ENCODE results near the gene SAMD4A.

The SAMD4A gene

DNA sequence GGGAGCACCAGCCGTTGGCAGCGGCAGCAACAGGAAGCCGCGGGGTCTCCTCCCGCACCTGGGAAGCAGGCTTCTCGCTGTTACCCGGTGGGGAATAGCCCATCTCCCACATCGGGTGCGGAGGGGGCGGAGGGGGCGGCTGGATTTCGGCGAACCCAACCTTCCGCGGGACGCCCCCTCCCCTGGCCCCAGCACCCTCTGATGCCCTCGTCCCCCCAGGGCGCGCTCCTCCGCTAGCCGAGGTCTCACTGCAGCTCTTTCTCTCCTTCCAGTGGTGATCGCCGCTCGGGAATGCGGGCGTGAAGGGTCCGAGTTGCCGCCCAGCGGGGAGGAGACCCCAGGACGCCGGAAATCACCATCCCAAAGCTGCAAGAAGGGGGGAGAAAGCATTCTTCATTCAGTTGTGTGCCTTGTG, 303 bp downstream of the SAMD4A start:
- DNase-seq (ENCODE audit: low spot score): no peak

DNA sequence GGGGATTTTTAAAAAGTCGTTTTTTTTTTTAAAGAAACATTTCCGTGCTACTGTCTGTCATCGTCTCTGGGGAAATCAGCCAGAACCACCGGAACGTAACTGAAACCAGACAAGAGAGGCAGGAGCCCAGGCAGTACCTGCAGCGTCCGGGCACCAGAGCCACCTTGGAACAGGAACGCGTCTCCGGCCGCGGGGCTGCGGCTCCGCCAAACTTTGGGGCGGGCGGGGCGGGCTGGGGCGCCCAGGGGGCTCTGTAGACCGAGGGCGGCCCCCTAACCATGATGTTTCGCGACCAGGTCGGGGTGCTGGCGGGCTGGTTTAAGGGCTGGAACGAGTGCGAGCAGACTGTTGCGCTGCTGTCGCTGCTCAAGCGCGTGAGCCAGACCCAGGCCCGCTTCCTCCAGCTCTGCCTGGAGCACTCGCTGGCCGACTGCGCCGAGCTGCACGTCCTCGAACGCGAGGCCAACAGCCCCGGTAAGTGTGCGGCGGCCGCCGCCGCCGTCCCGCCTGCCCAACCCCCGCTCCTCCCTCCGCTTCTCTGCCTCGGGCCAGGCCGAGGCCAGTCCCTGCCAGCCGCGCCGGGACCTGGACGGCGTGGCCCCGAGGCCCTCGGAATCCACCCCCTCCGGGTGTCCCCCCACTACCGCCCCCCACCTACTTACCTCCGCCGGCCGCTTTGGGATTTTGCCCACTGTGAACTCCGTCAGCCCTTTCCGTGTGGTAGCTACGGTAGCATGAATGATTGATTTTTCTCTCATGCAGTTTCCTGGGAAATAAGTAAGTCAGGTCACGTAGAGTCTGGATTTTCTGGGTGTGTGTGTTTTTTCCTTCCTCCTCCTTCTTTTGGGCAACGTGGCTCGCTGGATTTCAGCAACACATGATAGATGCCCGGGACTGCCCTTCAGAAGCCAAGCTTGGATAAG, 972 bp downstream of the SAMD4A start:
- peak; percentile 30 for DNase-seq (ENCODE audit: low spot score)

DNA sequence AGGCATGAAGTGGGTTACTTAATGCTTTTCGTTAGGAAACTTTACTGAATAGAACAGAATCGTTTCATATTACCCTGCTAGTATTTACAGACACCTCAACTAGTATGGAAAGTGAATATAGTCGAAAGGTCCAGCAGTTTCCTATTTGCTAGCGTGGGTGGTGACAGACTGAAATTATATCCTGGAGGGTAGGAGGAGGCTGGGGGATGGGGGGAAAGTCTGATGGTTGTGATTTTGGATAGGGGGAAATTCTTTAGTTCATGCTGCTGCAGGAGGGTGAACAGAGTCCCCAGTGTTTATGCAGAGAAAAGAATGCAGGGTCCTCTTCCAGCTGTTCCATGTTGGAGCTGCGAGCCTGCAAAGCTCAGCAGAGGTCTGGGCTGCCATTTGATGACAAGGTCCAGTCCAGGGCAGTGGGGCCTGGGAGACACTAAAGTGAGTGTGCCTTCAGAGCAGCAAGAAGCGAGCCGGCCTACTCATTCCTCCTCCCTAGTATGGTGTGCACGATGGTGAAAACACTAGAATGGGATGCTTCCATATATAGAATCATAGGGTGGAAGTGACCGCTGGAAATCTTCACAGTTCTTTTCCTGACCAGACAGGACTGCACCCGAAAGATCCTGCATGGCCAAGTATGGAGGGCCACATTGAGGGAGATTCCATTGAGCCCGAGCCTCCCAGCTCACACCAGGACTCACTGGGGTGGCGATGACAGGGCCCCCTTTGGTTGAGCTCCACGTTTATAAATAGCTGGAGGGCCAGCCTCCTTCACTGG, 2.1 kb downstream of the SAMD4A start:
- DNase-seq (ENCODE audit: low spot score): no peak

DNA sequence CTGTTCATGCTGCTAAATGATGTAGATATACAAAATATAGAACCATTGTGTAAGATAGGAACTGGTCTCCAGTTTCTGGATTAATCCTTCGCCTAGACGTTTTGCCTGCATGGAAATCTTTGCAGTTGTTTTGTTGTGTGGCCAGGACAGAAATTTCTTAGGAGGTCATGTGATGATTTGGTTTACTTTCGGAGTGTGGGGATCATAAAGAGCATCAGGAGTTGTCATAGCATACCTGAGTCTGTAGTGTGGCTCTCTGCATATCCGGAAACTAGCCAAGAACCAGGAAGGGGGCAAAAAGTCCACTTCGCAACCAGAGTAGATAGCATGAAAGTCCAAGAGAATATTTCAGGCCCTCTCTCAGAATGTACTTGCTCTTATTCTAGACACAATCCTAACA, 3.1 kb downstream of the SAMD4A start:
- DNase-seq (ENCODE audit: low spot score): no peak

DNA sequence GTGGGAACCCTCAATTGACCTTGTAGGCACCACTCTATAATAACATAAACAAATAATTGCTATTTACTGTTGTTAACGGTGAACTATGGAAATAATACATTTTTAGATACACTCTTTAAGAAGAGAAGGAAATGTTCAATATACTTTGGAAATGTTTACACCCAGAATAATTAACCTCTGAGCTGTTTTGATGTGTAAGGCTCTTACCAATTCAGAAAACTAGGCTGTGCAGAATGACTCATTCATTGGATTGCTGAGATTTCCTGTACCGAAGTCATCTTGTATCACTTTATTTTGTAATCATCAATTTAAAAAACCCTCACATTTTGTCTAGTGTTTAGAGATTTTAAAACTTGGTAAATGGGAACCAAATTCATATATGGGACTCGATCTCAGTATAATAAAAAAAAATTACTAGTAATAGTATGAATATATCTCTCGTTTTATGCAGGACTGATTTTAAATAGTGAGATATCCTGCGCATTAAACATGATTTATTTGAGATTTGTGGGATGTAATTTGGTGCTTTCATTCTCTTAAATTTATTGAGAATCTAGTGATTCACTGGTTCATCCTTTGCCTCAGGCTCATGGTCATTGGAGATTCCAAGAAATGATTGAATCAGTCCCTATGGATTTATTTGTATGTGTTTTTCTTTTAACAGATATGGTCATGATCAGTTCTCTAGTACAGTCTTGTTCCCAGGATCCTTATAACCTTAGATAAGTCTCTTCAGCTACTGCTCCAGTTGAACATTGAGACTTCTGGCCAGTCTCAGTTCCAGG, 3.9 kb downstream of the SAMD4A start:
- DNase-seq (ENCODE audit: low spot score): peak; percentile 44

DNA sequence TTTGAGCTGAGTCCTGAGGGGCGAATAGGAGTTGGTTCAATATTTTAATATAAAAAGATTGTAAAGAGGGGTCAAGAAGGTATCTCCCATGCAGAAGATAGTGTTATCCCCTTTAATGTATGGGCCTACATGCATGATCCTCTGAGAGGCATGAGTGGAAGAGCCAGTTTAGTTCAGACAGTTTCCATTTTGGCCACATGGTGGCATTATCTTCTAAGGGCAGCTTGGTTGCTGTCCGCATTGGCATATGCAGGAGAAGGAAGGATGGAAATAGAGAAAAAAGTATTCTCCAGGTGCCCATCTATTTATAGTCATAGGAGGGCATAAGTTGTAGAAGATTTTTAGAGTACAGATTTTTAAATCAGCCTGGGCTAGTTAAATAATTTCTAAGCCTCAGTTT, 5.4 kb downstream of the SAMD4A start:
- DNase-seq (ENCODE audit: low spot score): peak; percentile 42

DNA sequence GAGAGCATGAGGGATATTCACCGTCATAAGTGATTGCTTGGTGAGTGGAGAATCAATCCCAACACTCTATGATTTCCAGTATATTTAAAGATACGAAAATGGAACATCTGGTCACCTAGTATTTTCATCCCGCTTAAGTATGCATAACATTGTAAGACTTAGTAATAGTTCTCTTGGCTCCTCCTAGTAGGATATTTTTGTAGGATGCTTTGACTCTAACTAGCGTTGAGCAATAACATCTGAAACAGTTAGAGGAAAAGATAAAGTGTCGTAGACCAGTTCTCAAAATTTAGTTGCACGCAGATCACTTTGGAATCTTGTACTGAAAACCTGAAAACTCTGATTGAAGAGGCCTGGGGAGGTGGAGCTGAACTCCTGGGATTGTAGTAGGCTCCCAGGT, 7.6 kb downstream of the SAMD4A start:
- no peak for DNase-seq (ENCODE audit: low spot score)

DNA sequence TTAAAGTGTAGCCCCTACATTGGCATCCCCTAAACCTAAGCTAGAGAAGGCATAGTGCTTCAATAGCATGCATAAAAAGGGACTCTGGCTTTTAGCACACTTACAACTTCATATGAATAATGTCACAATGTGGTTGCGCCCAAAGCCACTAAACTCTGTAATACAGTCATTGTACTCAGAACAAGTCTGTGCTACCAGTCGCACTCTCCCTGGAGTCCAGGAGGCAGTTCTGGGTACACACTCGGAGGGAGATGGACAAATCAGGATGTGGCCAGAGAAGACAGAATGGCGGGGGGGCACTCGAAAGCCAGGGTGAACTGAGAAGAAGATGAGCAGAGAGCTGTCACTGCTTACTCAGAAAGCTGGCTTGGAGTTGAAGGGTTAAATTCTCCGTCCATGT, 10.6 kb downstream of the SAMD4A start:
- DNase-seq (ENCODE audit: low spot score): no peak

DNA sequence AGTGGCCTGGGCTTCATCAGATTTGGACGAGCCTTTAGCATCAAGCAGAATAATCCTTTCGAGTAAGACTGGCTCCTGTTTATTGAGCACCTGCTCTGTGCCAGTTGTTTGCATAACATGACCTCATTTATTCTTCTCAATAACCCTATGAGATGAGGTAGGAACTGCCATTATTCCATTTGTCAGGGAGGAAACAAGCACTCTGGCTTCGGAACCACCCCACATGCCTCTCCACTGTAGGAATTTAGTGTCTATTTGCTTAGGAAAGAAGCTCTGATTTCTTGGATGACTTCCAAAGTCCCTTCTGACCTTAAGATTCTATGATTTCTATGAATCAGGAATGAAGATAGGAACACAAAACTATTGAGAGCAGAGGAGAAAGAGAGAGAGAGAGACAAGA, 11.0 kb downstream of the SAMD4A start:
- DNase-seq (ENCODE audit: low spot score): no peak

DNA sequence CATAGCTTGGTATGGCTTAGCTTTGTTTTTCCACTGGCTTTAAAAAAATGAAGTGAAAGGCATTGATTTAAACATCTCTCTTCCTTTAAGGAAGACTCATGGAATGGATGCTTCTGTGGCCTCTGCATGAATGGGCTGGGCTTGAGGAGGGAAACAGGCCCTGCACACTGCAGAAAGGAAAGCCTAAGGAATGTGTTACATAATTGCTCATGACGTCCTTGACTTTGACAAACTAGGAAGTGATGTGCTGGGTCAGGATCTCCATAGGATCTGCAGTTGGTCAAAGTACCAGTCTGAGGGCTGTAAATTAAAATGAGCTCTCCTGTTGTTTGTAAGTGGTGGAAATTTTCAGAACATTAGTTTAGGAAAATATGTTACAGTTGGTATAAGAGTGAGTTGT, 12.7 kb downstream of the SAMD4A start:
- DNase-seq (ENCODE audit: low spot score): no peak

DNA sequence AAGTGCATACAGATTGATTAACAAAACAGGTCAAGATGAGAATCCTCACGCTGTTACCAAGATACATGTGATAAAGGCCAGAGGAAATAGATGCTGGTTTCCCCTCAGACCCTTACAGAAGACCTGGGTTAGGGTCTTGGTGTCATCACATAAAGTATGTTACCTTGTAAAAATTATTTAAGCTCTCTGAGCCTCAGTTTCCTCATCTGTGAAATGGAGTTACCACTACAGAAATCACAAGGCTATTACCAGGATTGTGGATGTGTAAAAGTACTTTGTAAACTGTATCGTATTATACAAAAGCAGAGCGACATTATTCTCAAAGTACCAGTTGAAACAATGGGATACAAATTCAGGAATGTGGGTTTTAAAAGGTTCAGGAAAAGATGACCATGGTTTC, 14.0 kb downstream of the SAMD4A start:
- DNase-seq (ENCODE audit: low spot score): no peak

DNA sequence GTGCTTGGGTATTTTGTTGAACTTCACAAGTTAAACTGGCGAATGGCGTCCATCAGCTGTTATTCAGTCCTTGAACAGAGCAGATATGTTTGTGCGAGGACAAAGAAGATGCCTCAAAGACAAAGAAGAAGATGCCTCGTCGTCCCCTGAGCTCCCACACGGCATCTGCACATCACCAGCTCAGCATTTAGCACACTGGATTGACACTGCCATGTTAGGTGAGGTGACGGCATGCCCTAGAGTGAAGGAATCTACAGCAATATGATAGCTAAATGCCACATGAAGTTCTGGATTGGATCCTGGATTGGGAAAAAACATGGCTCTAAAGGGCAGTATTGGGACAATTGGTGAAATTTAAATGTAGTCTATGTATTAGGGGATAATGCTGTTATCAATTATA, 15.4 kb downstream of the SAMD4A start:
- DNase-seq (ENCODE audit: low spot score): no peak

DNA sequence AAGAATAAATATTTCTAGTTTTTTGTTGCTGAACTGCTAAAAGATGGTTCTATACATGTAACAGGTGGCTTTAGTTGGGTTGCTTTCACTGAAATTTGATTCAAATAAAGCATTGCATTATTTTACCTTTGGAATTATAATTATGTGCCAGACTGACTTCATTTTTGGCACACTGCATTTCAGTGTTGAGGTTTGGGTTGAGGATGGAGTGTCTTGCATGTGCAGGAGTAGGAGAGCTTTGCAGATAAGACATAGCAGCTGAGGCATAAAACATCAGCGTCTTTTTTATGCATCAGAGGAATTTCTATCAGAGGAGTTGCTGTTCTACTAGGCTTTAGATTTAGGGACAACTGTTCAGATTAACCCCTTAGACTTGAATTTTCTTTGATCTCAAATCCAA, 17.2 kb downstream of the SAMD4A start:
- DNase-seq (ENCODE audit: low spot score): no peak

DNA sequence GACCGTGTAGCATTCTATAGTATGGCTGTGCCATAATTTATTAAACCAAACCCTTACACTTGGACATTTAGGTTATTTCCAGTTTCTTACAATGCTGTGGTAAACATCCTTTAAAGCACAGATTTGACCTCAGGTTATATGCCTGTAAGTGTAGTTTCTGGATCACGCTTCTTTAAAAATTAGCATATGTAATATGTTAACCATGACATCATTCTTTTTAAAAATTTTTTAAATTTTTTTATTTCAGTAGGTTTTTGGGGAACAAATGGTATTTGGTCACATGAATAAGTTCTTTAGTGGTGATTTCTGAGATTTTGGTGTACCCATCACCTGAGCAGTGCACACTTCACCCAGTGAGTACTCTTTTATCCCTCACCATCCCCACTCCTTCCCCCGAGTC, 18.3 kb downstream of the SAMD4A start:
- DNase-seq (ENCODE audit: low spot score): no peak

DNA sequence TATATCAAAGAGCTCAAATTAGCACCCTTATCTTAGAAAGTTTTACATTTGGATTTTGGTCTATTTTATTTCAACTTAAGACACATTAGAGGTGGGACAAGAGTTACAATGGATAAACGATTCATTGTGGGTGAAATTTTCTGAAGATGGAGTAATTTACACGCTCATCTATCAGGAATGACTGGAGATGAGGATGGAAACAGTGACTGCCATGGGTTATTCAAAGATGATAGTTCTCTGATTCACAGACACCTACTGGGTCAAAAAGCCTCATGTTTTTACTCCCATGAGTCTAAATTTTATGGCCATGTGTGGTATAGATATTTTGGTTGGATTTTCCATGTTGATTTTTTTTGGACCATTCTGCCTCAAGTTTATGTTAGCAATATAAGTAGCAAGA, 22.1 kb downstream of the SAMD4A start:
- no peak for DNase-seq (ENCODE audit: low spot score)

DNA sequence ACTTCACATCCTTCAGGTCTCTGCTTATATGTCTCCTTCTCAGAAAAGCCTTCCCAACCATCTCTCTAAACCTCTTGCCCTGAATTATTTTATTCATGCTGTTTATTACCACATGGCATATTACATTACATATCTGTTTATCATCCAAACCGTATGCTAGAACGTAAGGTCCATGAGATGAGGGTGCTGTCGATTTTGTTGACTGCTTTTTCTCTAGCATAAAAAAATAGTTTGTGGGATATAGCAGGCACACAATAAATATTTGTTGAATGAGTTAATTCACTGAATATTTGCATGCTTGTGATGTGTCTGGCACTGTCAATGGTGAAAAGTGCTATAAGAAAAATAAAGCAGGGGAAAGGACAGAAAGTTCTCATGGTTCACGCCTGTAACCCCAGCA, 22.9 kb downstream of the SAMD4A start:
- DNase-seq (ENCODE audit: low spot score): no peak

DNA sequence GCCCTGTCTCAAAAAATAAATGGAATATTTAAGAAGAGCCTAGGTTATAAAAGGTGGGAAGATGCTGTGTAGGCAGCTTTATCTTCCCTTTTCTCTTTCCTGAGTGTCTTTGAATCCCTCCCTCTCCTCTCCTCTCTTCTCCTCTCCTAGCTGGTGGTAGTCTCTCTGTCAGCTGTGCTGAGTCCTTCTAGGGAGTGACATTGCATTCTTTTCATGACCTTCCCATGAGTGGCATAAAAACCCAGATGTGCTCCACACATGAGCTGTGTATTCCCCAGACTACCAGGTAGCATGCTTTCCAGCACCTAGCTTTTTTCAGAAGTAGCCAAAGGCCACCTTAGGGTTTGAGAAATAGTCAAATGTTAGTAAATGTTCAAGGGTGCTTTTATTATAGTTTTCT, 23.6 kb downstream of the SAMD4A start:
- DNase-seq (ENCODE audit: low spot score): no peak

DNA sequence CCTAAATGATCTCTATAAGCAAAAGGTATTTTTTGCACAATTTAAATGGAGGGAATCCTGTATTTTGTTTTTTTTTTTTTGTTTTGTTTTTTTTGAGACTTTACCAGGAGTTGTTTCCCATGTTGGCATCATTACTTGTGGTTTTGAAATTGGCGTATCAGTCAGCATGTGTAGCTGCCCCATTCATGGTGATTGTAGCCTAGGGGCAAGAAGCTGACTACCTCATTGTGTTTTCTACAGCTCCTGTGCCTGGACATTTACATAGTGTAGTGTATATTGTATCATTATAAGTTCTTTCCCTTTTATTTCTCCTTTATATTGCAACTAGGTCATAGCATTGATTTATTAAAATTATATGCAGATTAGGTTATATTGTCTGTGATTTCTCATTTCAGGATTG, 24.5 kb downstream of the SAMD4A start:
- DNase-seq (ENCODE audit: low spot score): no peak

DNA sequence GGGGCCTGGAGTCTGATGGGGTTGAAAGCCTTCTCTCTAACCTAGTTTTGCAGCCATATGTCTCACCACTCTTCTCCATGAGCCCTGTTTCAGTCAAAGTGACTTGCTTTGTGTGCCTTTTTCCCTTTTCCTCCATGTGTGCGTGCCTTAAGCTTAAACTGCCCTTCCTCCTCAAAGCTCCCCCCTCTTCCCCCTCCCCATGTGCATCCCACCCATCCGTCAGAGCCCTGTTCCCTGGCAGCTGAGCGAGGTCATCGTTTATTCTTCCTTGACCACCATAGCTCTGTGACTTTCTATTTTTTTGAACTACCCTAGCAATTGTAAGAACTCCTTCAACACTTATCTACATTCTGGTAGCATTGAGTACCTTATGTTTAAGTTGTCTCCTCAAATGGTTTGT, 24.9 kb downstream of the SAMD4A start:
- DNase-seq (ENCODE audit: low spot score): no peak

DNA sequence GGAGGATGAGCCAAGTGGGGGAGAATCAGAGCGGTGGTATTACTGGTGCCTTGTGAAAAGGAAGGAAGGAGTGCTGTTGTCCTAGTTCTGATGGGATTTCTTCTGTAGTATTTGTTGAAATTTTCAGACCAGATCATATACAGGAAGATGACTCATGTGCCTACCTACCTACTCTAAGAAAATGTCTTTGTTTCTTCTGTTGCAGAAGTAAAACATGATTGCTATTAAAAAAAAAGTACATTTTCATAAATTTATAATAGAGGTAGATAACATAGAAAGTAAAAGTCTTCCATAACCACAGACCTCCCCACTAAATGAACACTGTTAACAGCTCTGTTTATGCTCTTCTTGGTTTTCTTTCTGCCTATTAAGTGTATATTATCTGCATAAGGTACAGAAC, 26.9 kb downstream of the SAMD4A start:
- DNase-seq (ENCODE audit: low spot score): no peak

DNA sequence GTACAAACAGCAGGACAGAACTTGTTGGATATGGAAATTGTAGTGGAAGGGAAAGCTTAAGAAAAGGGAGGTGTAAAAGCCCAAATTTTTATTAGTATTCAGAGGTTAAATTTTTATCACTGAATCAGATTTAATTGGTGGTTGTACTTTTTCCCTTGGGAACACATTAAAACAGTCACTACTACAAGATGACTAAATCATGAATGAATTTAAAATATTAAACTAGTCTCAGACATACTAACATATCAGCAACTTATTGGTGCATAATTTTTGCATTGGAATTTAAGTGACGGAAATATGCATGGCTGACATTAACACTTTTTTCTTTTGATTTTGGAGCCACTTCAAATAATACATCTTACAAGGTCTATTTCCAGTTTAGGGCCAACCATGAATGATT, 27.6 kb downstream of the SAMD4A start:
- DNase-seq (ENCODE audit: low spot score): no peak

DNA sequence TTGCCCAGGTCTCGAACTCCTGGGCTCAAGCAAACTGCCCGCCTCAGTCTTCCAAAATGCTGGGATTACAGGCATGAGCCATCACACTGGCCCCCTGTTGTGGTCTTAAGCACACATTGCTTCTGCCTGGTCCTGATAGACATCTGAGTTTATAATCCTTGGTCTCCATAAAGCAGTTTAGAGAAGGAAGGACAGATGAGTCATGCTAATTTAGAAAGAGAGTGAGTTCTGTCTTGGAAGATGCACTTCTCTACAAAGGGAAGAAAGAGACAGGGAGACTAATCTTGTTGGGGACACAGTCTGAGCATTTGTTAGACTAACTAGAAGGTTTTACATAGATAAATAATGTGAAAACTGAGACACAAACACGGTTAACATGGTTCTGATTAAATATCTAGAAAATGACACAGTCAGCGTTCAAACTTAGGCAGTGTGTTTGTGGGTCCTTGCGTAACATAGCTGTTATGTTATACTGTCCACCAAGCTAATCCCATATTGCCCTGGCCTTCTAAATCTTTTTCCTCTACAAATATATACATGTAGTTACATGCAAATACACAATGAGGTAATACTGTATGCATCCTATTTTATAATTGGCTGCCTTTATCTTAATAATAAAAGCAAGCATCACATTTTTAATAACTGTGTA, 31.0 kb downstream of the SAMD4A start:
- no peak for DNase-seq (ENCODE audit: low spot score)

Data from activated CD4-positive, alpha-beta T cell treated with anti-CD3 and anti-CD28 coated beads, Interleukin-2, Interleukin-4, amounts not matched to agents 100 ng/mL and 50 ng/mL, durations not matched to agents 16 hours and 8 hours (primary cell).